NCI-H526 (cell line): Measurements from ENCODE around the gene KANSL1.

ENCODE experiments used
- DNase-seq, 2 experiments: peaks; one replicate each; lab custom pipeline; 2025; lab: John Stamatoyannopoulos, UW

Gene KANSL1

DNA sequence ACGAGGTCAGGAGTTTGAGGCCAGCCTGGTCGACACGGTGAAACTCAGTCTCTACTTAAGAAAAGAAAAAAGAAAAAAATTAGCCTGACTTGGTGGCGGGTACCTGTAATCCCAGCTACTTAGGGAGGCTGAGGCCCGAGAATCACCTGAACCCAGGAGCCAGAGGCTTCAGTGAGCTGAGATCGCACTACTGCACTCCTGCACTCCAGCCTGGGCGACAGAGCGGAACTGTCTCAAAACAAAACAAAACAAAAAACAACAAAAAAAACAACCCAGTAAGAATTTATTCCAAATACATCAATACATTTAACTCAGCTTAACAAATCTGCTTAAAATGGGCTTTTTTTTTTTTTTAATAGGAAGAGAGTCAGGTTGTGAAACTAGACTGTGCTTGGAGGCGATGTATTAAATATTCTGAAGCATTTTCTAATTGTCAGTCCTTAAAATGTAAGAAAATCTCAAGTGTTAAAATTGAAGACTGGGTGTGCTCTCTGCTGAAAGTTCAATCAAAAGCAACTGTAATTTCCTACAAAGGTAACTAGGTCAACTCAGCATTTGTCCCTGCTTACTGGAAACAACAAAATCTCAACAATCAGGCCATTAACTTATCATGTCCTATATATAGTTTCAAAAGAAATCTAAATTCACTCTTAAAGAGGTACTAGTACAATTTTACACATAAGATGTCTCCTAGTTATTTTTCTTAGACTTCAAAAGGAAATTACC is 23.2 kb downstream of the KANSL1 start:
- no peak for DNase-seq

- DNase-seq: no peak
Measured at GRCh38 chr17:46167826-46168569, 25.2 kb downstream of the KANSL1 start.

DNA sequence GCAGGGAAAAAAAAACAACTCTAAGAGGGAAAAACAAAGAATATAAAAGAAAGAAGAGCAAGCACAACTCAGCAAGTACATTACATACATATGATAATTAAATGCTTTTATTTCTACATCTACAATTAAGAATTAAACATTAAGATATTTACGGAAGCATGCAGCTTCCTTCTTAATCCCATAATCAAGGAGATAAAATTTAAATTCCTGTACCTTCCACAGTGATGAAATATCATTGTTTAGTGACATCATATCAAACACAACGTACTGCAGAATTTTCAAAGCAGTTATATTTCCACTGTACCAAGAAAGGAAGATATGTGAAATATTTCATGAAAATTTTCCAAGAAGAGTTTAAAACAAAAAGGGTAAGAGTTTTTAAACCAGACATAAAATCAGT is 26.0 kb downstream of the KANSL1 start:
- no peak for DNase-seq

- no peak for DNase-seq
Measured at GRCh38 chr17:46166692-46167249, 26.5 kb downstream of the KANSL1 start.

DNA sequence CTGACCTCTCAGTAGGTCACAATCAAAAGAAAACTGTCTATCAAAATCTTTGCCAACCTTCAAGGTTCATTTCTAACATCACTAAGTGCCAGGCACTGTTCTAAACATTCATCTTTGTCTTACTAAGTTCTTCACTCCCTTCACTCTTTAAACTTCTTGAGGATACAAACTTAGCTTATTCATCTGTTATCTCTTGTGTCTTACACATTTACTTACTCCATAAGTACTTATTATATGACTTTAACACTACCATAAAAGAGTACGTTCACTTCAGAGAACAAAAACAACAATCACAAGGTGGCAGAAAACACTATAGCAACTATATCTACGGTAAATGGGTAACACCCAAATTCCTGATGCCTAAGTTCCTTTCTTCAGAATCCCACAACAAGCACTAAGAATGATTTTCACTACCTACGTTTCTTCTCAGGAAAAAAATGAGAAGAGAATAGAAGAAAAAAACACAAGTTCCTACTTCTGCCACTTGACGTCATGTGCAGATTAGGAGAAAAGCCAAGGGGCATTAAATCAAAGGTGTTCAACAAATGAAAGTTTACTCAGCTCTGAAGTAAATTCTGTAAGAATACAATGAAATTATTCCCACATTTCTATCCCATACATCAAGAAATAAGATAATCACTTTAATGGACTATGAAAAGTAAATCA is 29.2 kb downstream of the KANSL1 start:
- DNase-seq: no peak

DNA sequence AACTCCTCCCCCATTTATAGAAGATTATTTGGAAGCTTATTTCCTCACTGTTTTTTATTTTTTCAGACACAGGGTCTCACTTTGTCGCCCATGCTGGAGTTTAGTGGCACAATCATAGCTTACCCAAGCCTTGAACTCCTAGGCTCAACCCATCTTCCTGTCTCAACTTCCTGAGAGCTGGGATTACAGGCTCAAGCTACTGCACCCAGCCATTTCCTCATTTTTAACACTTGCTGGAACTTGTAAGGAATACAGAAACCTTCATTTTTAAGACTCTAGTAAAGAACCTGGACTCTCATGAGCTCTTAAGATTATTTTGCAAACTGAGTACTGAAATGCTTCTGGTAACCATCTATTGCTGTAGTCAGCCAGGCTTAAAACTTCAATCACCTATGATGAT is 29.9 kb downstream of the KANSL1 start:
- DNase-seq: no peak

GRCh38 chr17:46162866-46163265 is 30.4 kb downstream of the KANSL1 start:
- DNase-seq: no peak

- DNase-seq: no peak
Measured at GRCh38 chr17:46160169-46160568, 33.1 kb downstream of the KANSL1 start.

- DNase-seq: no peak
Measured at GRCh38 chr17:46159686-46160085, 33.5 kb downstream of the KANSL1 start.

- DNase-seq: peak in 1 of 2 experiments; percentile 18
Measured at GRCh38 chr17:46158323-46159296, 34.6 kb downstream of the KANSL1 start.

DNA sequence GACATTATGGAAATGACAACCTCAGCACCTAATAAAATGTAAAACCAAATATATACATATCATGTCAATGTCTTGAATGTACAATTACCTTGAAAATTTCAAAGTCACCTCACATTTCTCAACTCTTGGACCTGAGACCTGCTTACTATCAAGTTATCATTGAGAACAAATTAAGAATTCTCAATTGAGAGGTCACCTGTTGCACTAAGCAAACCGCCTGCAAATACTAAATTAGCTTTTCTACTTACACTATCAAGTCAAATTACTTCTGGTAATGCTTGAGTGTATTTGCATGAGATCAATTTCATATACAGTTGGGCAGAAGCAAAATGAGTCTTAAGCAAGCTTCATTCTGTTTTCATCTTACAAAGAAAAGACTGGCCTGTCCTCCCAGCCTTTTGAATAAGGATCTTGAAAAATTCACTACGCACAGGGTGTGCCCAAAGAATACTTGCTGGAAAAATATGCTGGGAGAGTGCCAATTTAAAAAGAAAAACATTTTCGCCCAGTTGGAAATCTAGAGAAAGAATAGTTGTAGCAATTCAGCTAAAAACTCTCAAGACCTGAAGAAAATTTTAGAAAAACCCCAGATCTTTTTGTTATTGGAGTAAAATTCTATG is 35.7 kb downstream of the KANSL1 start:
- DNase-seq: peak; percentile 43 to 68

DNA sequence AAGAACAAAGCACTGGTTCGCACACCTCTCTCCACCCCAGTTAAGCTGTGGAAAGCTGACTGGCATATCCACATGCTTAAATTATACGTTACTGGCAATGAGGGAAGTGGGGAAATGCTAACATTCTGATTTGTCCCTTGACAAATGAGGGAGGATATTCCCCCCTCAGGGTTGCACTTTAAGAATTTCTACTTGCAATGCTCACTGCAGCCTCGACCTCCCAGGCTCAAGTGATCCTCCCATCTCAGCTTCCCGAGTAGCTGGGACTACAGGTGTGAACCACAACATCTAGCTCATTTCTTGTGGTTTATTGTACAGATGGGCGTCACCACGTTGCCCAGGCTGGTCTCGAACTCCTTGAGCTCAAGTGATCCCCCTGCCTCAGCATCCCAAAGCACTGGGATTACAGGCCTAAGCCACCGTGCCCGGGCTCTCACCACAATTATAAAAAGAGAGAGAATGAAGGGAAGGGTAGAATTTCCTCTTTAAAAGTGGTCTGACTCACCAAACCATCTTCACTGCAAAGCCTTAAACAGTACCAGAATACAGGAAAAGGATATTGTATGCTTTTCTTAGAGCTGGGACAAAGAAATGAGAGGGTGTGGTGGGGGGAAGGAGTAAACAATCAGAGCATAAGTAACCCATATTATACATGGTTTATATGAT is 38.9 kb downstream of the KANSL1 start:
- no peak for DNase-seq

GRCh38 chr17:46152423-46152822 is 40.8 kb downstream of the KANSL1 start:
- no peak for DNase-seq

DNA sequence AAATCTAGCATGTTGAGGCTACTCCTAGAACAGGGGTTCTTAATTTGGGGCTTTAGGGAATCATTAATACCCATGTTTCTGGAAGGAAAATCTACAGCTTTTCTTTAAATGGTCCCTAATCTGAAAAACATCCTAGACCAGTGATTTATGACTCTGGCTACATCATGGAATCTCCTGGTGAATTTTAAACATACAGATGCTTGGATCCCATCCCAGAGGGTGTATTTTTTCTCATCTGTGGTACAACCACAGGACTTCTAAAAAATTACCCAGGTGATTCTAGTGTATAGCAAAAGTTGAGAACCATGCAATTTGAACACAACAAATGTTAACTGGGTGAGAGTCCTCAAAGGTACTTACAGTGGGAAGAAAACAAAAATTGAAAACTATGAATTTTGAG is 41.5 kb downstream of the KANSL1 start:
- no peak for DNase-seq

GRCh38 chr17:46150216-46150963 is 42.8 kb downstream of the KANSL1 start:
- DNase-seq: no peak

- DNase-seq: no peak
Measured at GRCh38 chr17:46148247-46148646, 45.0 kb downstream of the KANSL1 start.

DNA sequence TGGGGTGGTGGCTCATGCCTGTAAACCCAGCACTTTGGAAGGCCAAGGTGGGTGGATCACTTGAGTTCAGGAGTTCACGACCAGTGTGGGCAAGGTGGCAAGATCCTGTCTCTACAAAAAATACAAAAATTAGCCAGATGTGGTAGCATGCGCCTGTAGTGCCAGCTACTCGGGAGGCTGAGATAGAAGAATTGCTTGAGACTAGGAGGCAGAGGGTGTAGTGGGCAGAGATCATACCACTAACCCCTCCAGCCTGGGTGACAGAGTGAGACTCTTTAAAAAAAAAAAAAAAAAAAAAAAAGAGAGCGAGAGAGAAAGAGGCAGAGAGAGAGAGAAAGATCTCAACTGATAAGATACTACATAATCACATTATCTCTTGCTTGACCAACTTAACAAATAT is 45.9 kb downstream of the KANSL1 start:
- DNase-seq: no peak

- peak in 1 of 2 experiments; percentile 29 for DNase-seq
Measured at GRCh38 chr17:46144246-46144645, 49.0 kb downstream of the KANSL1 start.

DNA sequence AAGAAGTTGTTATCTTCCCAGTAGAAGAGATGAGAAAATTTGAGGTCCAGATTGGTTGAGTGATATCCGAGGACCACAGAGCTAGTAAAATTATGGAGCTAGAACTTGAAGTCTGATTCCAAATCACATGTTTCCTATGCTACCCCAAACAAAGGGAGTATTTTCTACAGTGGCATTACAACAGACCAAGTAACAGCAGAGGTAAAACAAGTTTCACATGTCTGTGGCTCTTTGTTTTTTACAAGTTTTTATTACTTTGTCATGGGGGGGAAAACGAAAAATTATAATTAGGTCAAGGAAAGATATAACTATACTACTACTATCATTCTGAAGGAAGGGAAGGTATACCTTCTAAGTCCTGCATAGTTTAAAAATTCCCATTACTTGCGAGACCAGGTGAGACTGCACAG is 49.4 kb downstream of the KANSL1 start:
- DNase-seq: no peak

- no peak for DNase-seq
Measured at GRCh38 chr17:46141645-46142044, 51.6 kb downstream of the KANSL1 start.
